OCI-LY7 (cell line): ENCODE results near the gene SCYGR3. TPM values are rescaled to one million over a fixed set of nuclear protein-coding genes. Genes with fewer than 3 reads are reported as not detected.

Experiments
- BruUV-seq: library from RNA; stranded (reverse); fragments of 400-500 nt; replicated peaks from 2 replicates; lab custom pipeline; 2021; lab: Mats Ljungman, UMichigan
- CTCF ChIA-PET: fragments of 300-600 bp; sonication (Branson Sonifier 250); formaldehyde crosslinking; loops from one replicate; lab custom pipeline; 2022; ENCODE audit warnings: antibody characterized with exemption; ENCODE audit not compliant: unreplicated experiment; lab: Charles Lee
- POLR2A ChIA-PET: fragments of 300-600 bp; sonication (Branson Sonifier 250); formaldehyde crosslinking; loops from one replicate; lab custom pipeline; 2022; ENCODE audit warnings: antibody characterized with exemption; lab: Charles Lee
- DNase-seq: peaks from one replicate; pipeline ENCODE4 v3.0.0-alpha.2; 2015; ENCODE audit warnings: low spot score
- H2AFZ ChIP-seq: fragments of 200-600 bp; sonication (generic), shearing (Covaris generic); 2 replicates; pipeline ENCODE4 v1.6.1; 2014; ENCODE audit warnings: mild to moderate bottlenecking, antibody characterized with exemption, low read length, moderate library complexity
- H3K27ac ChIP-seq: fragments of 200-600 bp; sonication (generic); 2 replicates; pipeline ENCODE4 v1.5.1; 2014; ENCODE audit warnings: mixed run types, low read depth, mild to moderate bottlenecking, moderate library complexity, low read length, inconsistent platforms; ENCODE audit not compliant: poor library complexity, severe bottlenecking
- H3K36me3 ChIP-seq: fragments of 200-600 bp; sonication (generic); 2 replicates; pipeline ENCODE4 v1.6.1; 2014; ENCODE audit warnings: mild to moderate bottlenecking, antibody characterized with exemption, low read length, moderate library complexity, mixed read lengths; ENCODE audit not compliant: insufficient read depth
- H3K4me1 ChIP-seq: fragments of 200-600 bp; sonication (generic); 2 replicates; pipeline ENCODE4 v1.5.1; 2014; ENCODE audit warnings: mild to moderate bottlenecking, low read length; ENCODE audit not compliant: insufficient read depth, poor library complexity, severe bottlenecking
- H3K4me2 ChIP-seq: fragments of 200-600 bp; sonication (generic); 2 replicates; pipeline ENCODE4 v1.6.1; 2014; ENCODE audit warnings: mild to moderate bottlenecking, low read length
- H3K4me3 ChIP-seq: fragments of 200-600 bp; sonication (generic); 2 replicates; pipeline ENCODE4 v1.5.1; 2014; ENCODE audit warnings: mild to moderate bottlenecking, low read depth, low read length; ENCODE audit not compliant: poor library complexity, severe bottlenecking
- H3K79me2 ChIP-seq: fragments of 200-600 bp; sonication (generic); 2 replicates; pipeline ENCODE4 v1.6.1; 2016; ENCODE audit warnings: low read depth, mild to moderate bottlenecking, low read length, moderate library complexity, mixed read lengths; ENCODE audit not compliant: insufficient read depth
- H3K9me2 ChIP-seq: fragments of 200-600 bp; sonication (generic); 2 replicates; pipeline ENCODE4 v1.6.1; 2016; ENCODE audit warnings: mild to moderate bottlenecking, low read length, mixed read lengths; ENCODE audit not compliant: insufficient read depth
- H3K9me3 ChIP-seq: fragments of 200-600 bp; sonication (generic); 2 replicates; pipeline ENCODE4 v1.6.1; 2014; ENCODE audit warnings: mild to moderate bottlenecking, mixed run types, low read length, mixed read lengths
- H4K20me1 ChIP-seq: fragments of 200-600 bp; sonication (generic); 2 replicates; pipeline ENCODE4 v1.6.1; 2014; ENCODE audit warnings: mild to moderate bottlenecking, antibody characterized with exemption, low read length, moderate library complexity, mixed read lengths; ENCODE audit not compliant: insufficient read depth
- CTCF ChIP-seq: fragments of 200-600 bp; sonication (generic); conservative IDR thresholded peaks from 2 replicates; pipeline ENCODE4 v1.5.1; 2014; ENCODE audit warnings: mild to moderate bottlenecking, antibody characterized with exemption, low read length, moderate library complexity, mixed read lengths
- EZH2phosphoT487 ChIP-seq: fragments of 200-600 bp; sonication (generic); IDR thresholded peaks from 2 replicates; pipeline ENCODE4 v1.6.1; 2018; ENCODE audit warnings: low read depth, borderline replicate concordance, mild to moderate bottlenecking, mixed run types, antibody characterized with exemption, low read length, moderate library complexity, mixed read lengths
- intact Hi-C: fragments of 100-400 bp; cut with micrococcal nuclease; formaldehyde crosslinking; loops from one replicate; pipeline ENCODE4 v1.10.0; 2022; ENCODE audit not compliant: unreplicated experiment
- total RNA-seq, 2 experiments: library from RNA; depleted of rRNA in 1 of 2; stranded (reverse); fragments of >200 nt in 1 of 2; shearing (Covaris generic) in 1 of 2; gene quantifications; 2 replicates each; pipeline ENCODE4 v1.2.3, GENCODE V29; 2014 to 2022

SCYGR3 gene
- total RNA-seq, 2 experiments from 2014 or later: not detected

GRCh38 chr2:227576110-227576509 lies 38.5 kb downstream of the SCYGR3 start:
- H3K9me3 ChIP-seq: no peaks in the 10 kb centered on the region
- no peak for DNase-seq
- H3K36me3 ChIP-seq: no peaks in the 10 kb centered on the region
- no TSS peak for BruUV-seq
- no peaks in the 10 kb centered on the region for H3K79me2 ChIP-seq
- no peaks in the 10 kb centered on the region for H4K20me1 ChIP-seq
- no peak overlapping the region for H3K4me3 ChIP-seq
- intact Hi-C loops: no loop called here
- CTCF ChIA-PET: no interaction called here
- no peak overlapping the region for H3K27ac ChIP-seq
- no peaks in the 10 kb centered on the region for H3K9me2 ChIP-seq
- no peak overlapping the region for H2AFZ ChIP-seq
- H3K4me2 ChIP-seq: no peak overlapping the region
- TF ChIP-seq EZH2phosphoT487 (no peak), CTCF (no peak)
- H3K4me1 ChIP-seq: no peaks in the 10 kb centered on the region
- POLR2A ChIA-PET: interaction anchor here (0.7 kb wide), 1 partner anchor 537 kb away, joined by 3 read pairs; no protein-coding TSS in a partner anchor

- intact Hi-C loops: no loop called here
- Histone ChIP-seq H2AFZ (no peak overlapping the region), H3K4me2 (no peak overlapping the region), H3K4me3 (no peak overlapping the region), H3K9me3 (no peaks in the 10 kb centered on the region), H3K36me3 (no peaks in the 10 kb centered on the region), H3K79me2 (no peaks in the 10 kb centered on the region), H3K4me1 (no peaks in the 10 kb centered on the region), H3K9me2 (no peaks in the 10 kb centered on the region), H3K27ac (no peak overlapping the region), H4K20me1 (no peaks in the 10 kb centered on the region)
- TF ChIP-seq CTCF: no peak
- TF ChIP-seq EZH2phosphoT487: no peak
- ChIA-PET POLR2A (interaction anchor here (1.4 kb wide), 1 partner anchor 11 kb away, joined by 3 read pairs; no protein-coding TSS in a partner anchor), CTCF (no interaction called here)
- DNase-seq: no peak
- BruUV-seq: no TSS peak
Measured at GRCh38 chr2:227570615-227571014, 44.0 kb downstream of the SCYGR3 start.

- Histone ChIP-seq H3K27ac (no peak overlapping the region), H3K4me3 (no peak overlapping the region), H3K4me2 (no peak overlapping the region), H2AFZ (no peak overlapping the region), H3K36me3 (no peaks in the 10 kb centered on the region), H3K79me2 (no peaks in the 10 kb centered on the region), H3K9me2 (no peaks in the 10 kb centered on the region), H4K20me1 (no peaks in the 10 kb centered on the region), H3K9me3 (no peaks in the 10 kb centered on the region), H3K4me1 (no peaks in the 10 kb centered on the region)
- TF ChIP-seq EZH2phosphoT487 (no peak), CTCF (no peak)
- ChIA-PET POLR2A (no interaction called here), CTCF (no interaction called here)
- no TSS peak for BruUV-seq
- DNase-seq: no peak
- intact Hi-C loops: no loop called here
Measured at GRCh38 chr2:227568852-227569169, 45.8 kb downstream of the SCYGR3 start.
